RWPE1 (cell line): Measurements from ENCODE around the gene LRRC8A.

Source experiments
- CTCF ChIA-PET: fragments of 350-600 bp; sonication (Branson Sonifier 250); formaldehyde crosslinking; extraction: SDS; loops from one replicate; lab custom pipeline; 2021; lab: Yijun Ruan, JAX
- POLR2A ChIA-PET: fragments of 400-600 bp; formaldehyde crosslinking; extraction: SDS; loops from one replicate; lab custom pipeline; 2020; ENCODE audit warnings: antibody characterized with exemption; ENCODE audit not compliant: low non-redundant PET; lab: Yijun Ruan, JAX
- DNase-seq: peaks from one replicate; pipeline ENCODE4 v3.0.0; 2012; ENCODE audit warnings: low spot score
- H3K27ac ChIP-seq: fragments of 450-650 bp; 2 replicates; pipeline ENCODE4 v1.5.1; 2017
- TF ChIP-seq, protein P1 (sequence below): fragments of 450-650 bp; conservative IDR thresholded peaks from 2 replicates; pipeline ENCODE4 v1.5.1; 2017; ENCODE audit warnings: low read depth, mild to moderate bottlenecking

Gene LRRC8A

DNA sequence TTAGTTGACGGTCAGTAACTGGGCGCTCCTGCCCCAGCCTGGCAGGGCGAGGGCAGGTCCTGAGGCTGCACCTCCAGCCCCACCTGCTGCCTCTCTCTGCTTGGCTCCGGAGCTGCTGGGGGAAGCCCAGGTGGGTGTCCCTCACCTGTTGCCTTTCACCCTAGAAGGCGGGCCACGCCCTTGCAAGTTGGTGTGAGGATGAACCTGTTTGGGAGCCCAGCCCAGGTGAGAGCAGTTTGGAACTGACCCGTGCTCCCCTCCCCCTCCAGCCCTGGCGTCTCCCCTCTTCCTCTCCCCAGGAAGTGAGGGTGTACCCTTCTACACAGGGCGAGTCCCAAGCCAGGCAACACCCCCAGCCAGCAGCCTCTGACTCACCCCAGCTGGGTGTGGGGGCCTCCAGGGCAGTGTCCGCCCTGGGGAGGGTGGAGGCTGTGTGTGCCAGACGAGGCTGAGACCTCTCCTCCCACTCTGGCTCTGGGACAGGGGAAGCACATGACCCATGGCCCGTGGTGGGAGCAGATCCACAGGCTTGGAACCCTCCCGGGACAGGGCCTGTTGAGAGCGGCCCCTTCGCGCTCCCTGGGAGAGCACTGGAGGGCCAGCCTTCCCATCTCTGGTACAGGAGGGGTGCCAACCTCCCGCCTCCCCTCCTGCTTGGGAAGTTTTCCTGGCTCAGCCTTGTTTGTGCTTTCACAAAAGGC, 10.4 kb downstream of the LRRC8A start:
- TF ChIP-seq, protein P1, sequence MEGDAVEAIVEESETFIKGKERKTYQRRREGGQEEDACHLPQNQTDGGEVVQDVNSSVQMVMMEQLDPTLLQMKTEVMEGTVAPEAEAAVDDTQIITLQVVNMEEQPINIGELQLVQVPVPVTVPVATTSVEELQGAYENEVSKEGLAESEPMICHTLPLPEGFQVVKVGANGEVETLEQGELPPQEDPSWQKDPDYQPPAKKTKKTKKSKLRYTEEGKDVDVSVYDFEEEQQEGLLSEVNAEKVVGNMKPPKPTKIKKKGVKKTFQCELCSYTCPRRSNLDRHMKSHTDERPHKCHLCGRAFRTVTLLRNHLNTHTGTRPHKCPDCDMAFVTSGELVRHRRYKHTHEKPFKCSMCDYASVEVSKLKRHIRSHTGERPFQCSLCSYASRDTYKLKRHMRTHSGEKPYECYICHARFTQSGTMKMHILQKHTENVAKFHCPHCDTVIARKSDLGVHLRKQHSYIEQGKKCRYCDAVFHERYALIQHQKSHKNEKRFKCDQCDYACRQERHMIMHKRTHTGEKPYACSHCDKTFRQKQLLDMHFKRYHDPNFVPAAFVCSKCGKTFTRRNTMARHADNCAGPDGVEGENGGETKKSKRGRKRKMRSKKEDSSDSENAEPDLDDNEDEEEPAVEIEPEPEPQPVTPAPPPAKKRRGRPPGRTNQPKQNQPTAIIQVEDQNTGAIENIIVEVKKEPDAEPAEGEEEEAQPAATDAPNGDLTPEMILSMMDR = no peak
- POLR2A ChIA-PET = interaction anchor here (0.5 to 1.0 kb wide), 3 partner anchors 10 to 46 kb away, joined by 3 to 5 read pairs (median 4); no protein-coding TSS in a partner anchor
- CTCF ChIA-PET = interaction anchor here (0.8 to 1.7 kb wide), 3 partner anchors 34 to 74 kb away, joined by 3 to 6 read pairs (median 4); partner anchors contain the start of gene ENDOG
- peak; percentile 98 for DNase-seq
- H3K27ac ChIP-seq = peak overlapping the region; percentile 100

DNA sequence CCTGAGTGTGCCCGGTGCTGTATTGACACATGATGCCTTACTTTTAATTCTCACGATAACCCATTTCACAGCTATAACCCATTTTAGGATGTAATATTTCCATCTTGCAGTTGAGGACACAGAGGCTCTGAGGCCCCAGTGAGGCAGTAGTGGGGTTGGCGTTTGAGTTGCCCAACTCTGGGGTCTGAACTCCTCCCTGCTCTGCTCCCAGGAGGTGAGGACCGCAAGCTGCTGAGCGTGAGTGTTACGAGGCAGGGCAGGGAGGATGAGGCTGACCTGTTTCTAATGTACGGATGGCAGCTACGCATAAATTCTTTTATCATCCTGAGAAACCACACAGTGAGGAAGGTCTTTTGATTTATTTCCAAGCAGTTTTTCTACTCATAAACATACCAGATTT, 11.4 kb downstream of the LRRC8A start:
- POLR2A ChIA-PET = no interaction called here
- H3K27ac ChIP-seq = peak overlapping the region; percentile 100
- CTCF ChIA-PET = interaction anchor here (1.7 kb wide), 1 partner anchor 75 kb away, joined by 6 read pairs; the partner anchor contains the start of gene ENDOG
- no peak for DNase-seq
- TF ChIP-seq, protein P1 = no peak

DNA sequence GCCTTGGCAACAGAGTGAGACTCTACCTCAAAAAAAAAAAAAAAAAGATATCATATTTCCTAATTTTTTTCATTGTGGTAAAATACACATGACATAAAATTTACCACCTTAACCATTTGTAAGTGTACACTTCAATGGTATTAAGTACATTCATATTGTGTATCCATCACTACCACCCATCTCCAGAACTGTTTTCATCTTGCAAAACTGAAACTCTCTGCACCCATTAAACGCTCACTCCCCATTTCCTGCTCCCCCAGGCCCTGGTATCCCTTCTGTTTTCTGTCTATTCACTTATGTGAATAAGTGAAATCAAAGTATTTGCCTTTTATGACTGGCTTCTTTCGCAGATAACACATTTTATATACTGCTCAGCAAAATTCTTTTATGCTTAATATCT, 12.8 kb downstream of the LRRC8A start:
- CTCF ChIA-PET = interaction anchor here (0.5 to 0.7 kb wide), 2 partner anchors 31 to 860 kb away, joined by 3 read pairs; no protein-coding TSS in a partner anchor
- peak overlapping the region; percentile 100 for H3K27ac ChIP-seq
- no peak for DNase-seq
- POLR2A ChIA-PET = no interaction called here
- TF ChIP-seq, protein P1 = no peak

DNA sequence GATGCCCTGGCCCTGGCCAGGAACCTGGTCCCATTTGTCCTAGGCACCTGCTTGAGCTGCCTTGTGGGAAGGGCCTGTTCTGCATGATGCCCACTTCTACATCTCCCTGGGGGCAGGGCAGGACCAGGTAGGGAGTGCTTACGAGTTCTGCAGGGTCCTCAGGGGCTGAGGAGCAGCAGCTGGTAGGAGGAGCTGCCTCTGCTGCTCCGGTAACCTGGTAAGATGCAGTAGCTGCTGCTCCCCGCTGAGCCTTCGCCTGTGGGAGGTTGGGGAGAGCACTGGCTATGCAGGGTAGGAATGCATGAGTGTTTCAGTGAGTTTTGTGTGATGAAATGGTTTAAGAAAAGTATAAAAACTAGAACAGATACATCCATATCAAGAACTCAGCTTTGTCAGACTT, 13.6 kb downstream of the LRRC8A start:
- CTCF ChIA-PET = interaction anchor here (0.5 to 0.7 kb wide), 3 partner anchors 16 to 860 kb away, joined by 3 read pairs; no protein-coding TSS in a partner anchor
- POLR2A ChIA-PET = no interaction called here
- no peak for DNase-seq
- TF ChIP-seq, protein P1 = no peak
- peak overlapping the region; percentile 72 for H3K27ac ChIP-seq

- peak overlapping the region; percentile 99 for H3K27ac ChIP-seq
- TF ChIP-seq, protein P1 = no peak
- DNase-seq = no peak
- POLR2A ChIA-PET = interaction anchor here (0.6 kb wide), 1 partner anchor 652 kb away, joined by 3 read pairs; no protein-coding TSS in a partner anchor
- CTCF ChIA-PET = interaction anchor here (0.5 to 1.1 kb wide), 2 partner anchors 8 to 26 kb away, joined by 3 read pairs; no protein-coding TSS in a partner anchor
These were observed 16.4 kb downstream of the LRRC8A start for GRCh38 chr9:128898382-128898781.

DNA sequence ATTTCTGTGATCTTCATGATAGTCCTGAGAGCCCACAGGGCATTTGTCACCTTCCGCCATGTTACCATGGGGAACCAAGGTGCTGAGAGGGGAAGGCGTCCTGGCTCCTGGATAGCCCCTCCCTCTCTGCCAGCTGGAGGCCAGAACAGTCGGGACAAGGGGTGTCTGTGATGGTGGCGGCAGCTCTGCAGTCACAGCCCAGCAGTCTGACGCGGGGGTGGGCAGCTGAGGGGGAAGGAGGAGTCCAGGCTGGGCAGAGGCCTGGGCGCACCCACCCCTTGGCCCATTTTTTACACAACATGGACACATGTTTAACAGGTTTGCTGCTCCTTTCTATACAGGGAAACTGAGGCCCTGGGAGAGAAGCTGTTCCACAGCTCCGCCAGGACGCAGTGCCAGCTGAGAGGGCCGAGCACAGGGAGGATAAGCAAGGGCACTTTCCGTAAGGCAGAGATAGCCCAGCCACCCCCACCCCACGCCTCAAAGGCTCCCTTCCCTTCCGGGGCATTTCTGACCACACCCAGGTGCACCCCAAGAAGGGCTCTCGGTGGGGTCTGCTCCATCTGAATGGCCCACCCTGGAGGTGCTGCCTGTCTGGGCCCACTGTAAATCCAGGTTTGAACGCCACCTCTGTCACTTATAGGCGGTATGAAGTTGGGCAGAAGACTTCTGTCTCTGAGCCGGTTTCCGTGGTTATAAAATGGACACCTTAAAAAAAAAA, 17.1 kb downstream of the LRRC8A start:
- peak overlapping the region; percentile 99 for H3K27ac ChIP-seq
- TF ChIP-seq, protein P1 = no peak
- no peak for DNase-seq
- ChIA-PET POLR2A (no interaction called here), CTCF (interaction anchor here (0.5 to 1.1 kb wide), 2 partner anchors 8 to 26 kb away, joined by 3 read pairs; no protein-coding TSS in a partner anchor)
